Testis (tissue), 2 donors: Measurements from ENCODE around the gene CHCHD3.

Experiments
- CTCF ChIP-seq, 3 experiments: fragments of 450-650 bp in 2 of 3; fragments of 200-600 bp in 1 of 3; sonication (generic) in 1 of 3; IDR thresholded peaks; one replicate each; pipeline ENCODE4 v1.5.1; 2016 to 2019; ENCODE audit warnings: antibody characterized with exemption in 3 of 3, mild to moderate bottlenecking in 2 of 3, moderate library complexity in 1 of 3
- POLR2A ChIP-seq: fragments of 450-650 bp; IDR thresholded peaks from one replicate; pipeline ENCODE4 v1.6.1; 2017; ENCODE audit warnings: antibody characterized with exemption, mild to moderate bottlenecking, moderate library complexity

GRCh38 chr7:133115596-133115995 lies 33.7 kb upstream of the CHCHD3 start:
- TF ChIP-seq CTCF (IDR thresholded peaks at IDR 0.05): no peak
- TF ChIP-seq POLR2A: no peak
